K562 (cell line): ENCODE results near the gene PSD2. TPM values are rescaled to one million over a fixed set of nuclear protein-coding genes. Genes with fewer than 3 reads are reported as not detected.

Experiments used
- EWSR1 ChIP-seq: fragments of 450-650 bp; IDR thresholded peaks from 2 replicates; pipeline ENCODE4 v1.6.1; 2018; ENCODE audit warnings: borderline replicate concordance, mild to moderate bottlenecking, low read depth, moderate library complexity; ENCODE audit not compliant: partially characterized antibody
- HDAC3 ChIP-seq: fragments of 450-650 bp; IDR thresholded peaks from 2 replicates; pipeline ENCODE4 v1.6.1; 2018; ENCODE audit warnings: borderline replicate concordance, mild to moderate bottlenecking, moderate library complexity; ENCODE audit not compliant: partially characterized antibody
- HMG20A ChIP-seq: fragments of 450-650 bp; formaldehyde crosslinking; conservative IDR thresholded peaks from 2 replicates; pipeline ENCODE4 v1.4.0; 2020; ENCODE audit warnings: mild to moderate bottlenecking, mixed read lengths
- MAZ ChIP-seq, 2 experiments: fragments of 450-650 bp in 1 of 2; sonication (generic) in 1 of 2; formaldehyde crosslinking; IDR thresholded peaks in 1 of 2; conservative IDR thresholded peaks in 1 of 2; 2 replicates each; pipeline versions ENCODE4 v1.4.0 to v1.5.0; 2020; ENCODE audit warnings: mild to moderate bottlenecking in 1 of 2, missing genetic modification reagents in 1 of 2
- MXI1 ChIP-seq: IDR thresholded peaks from 2 replicates; pipeline ENCODE4 v1.6.1; 2011; ENCODE audit warnings: low read depth, mild to moderate bottlenecking, improper control_type of control experiment, low read length
- NCOA6 ChIP-seq: fragments of 450-650 bp; IDR thresholded peaks from 2 replicates; pipeline ENCODE4 v1.6.1; 2017; ENCODE audit warnings: mild to moderate bottlenecking
- NFIX ChIP-seq: fragments of 250-450 bp; sonication (Bioruptor Pico); IDR thresholded peaks from 2 replicates; pipeline ENCODE4 v1.4.0; 2020; ENCODE audit warnings: low read depth, mild to moderate bottlenecking, moderate library complexity
- POLR3G ChIP-seq: IDR thresholded peaks from 2 replicates; pipeline ENCODE4 v1.6.1; 2011; ENCODE audit not compliant: insufficient read length, insufficient replicate concordance; ENCODE audit errors: extremely low read depth
- PREB ChIP-seq: sonication (generic); formaldehyde crosslinking; IDR thresholded peaks from 2 replicates; pipeline ENCODE4 v1.8.1; 2023; ENCODE audit warnings: mild to moderate bottlenecking, missing genetic modification reagents
- RBM22 ChIP-seq: fragments of 200-400 bp; formaldehyde crosslinking; IDR thresholded peaks from 2 replicates; pipeline ENCODE4 v1.6.1; 2018; ENCODE audit warnings: low read length, low read depth; ENCODE audit not compliant: poor library complexity, severe bottlenecking
- SNRNP70 ChIP-seq: fragments of 200-400 bp; formaldehyde crosslinking; optimal IDR thresholded peaks from 2 replicates; pipeline ENCODE3; 2017; ENCODE audit warnings: low read depth, low read length
- TAF1 ChIP-seq: IDR thresholded peaks from 2 replicates; pipeline ENCODE4 v1.6.1; 2011; ENCODE audit warnings: mild to moderate bottlenecking, low read length, moderate library complexity; ENCODE audit not compliant: insufficient read depth, control insufficient read depth, severe bottlenecking; ENCODE audit errors: extremely low read depth
- YY1 ChIP-seq, 3 experiments: IDR thresholded peaks; 2 replicates each; pipeline ENCODE4 v1.6.1; 2011; ENCODE audit warnings: low read length in 2 of 3, mild to moderate bottlenecking in 2 of 3, moderate library complexity in 2 of 3, borderline replicate concordance in 1 of 3, control low read depth in 1 of 3, low read depth in 1 of 3; ENCODE audit not compliant: insufficient read depth in 3 of 3, insufficient replicate concordance in 2 of 3, control insufficient read depth in 1 of 3, insufficient read length in 1 of 3; ENCODE audit errors: extremely low read depth in 1 of 3
- ZNF232 ChIP-seq: sonication (generic); formaldehyde crosslinking; IDR thresholded peaks from 2 replicates; pipeline ENCODE4 v1.8.0; 2022; ENCODE audit warnings: mild to moderate bottlenecking, missing genetic modification reagents
- polyA plus RNA-seq, 8 experiments: library from polyadenylated mRNA; depleted of rRNA in 4 of 8; stranded (reverse) in 5 of 8; unstranded in 3 of 8; fragments of >200 nt; fragmentation: Nextera tagmentation in 2 of 8; fragmentation: Illumina TruSeq in 1 of 8; extraction: Ambion mirVana in 2 of 8; extraction: Trizol in 1 of 8; gene quantifications; 2 replicates each; pipeline versions ENCODE4 v1.2.1 to v1.2.3, GENCODE V29; 2011 to 2014; ENCODE audit warnings: inconsistent platforms in 1 of 8, missing spikeins in 1 of 8
- total RNA-seq, 7 experiments: library from RNA; depleted of rRNA in 6 of 7; stranded (reverse); fragments of >200 nt in 6 of 7; fragmentation: Illumina TruSeq in 2 of 7; extraction: Trizol in 2 of 7; gene quantifications; 2 replicates each; pipeline versions ENCODE4 v1.2.1 to v1.2.3, GENCODE V29; 2011 to 2021; ENCODE audit warnings: low replicate concordance in 1 of 7

The PSD2 gene
- total and polyA plus RNA-seq, 9 of the 15 experiments (the other 6 are each of a cell fraction or from before 2014, with no cell fraction given): 0.01 to 0.09 (median 0.04) TPM; not detected in 4

- TF ChIP-seq PREB (no peak), HMG20A (no peak), NCOA6 (no peak), POLR3G (no peak), MXI1 (no peak), RBM22 (no peak), SNRNP70 (no peak), YY1 (IDR thresholded peaks at IDR 0.05; ENCODE audit: borderline replicate concordance in 1 of 3, control insufficient read depth in 1 of 3, extremely low read depth in 1 of 3, insufficient read depth in 3 of 3, insufficient read length in 1 of 3, insufficient replicate concordance in 2 of 3, low read depth in 1 of 3, low read length in 2 of 3) (peak in 1 of 3 experiments; percentile 43), TAF1 (no peak), ZNF232 (CRISPR knock-in tag) (no peak), HDAC3 (no peak), MAZ (CRISPR knock-in tag; conservative IDR thresholded peaks at IDR 0.05 in 1 of 2, IDR thresholded peaks at IDR 0.05 in 1 of 2) (peak; percentile 92 to 98), NFIX (CRISPR knock-in tag) (no peak), EWSR1 (no peak)
Observed at GRCh38 chr5:139774980-139775661, 20.5 kb upstream of the PSD2 start (continued).
